HEK293T (cell line): ENCODE data around the gene PERP.

Source experiments
- ARNT ChIP-seq: fragments of 450-650 bp; IDR thresholded peaks from 2 replicates; pipeline ENCODE4 v1.6.1; 2017; ENCODE audit warnings: mild to moderate bottlenecking
- ELF4 ChIP-seq: fragments of 450-650 bp; IDR thresholded peaks from 2 replicates; pipeline ENCODE4 v1.6.1; 2017; ENCODE audit warnings: antibody characterized with exemption
- FOXA1 ChIP-seq: fragments of 450-650 bp; IDR thresholded peaks from 2 replicates; pipeline ENCODE4 v1.6.1; 2016; ENCODE audit warnings: mild to moderate bottlenecking
- FOXK2 ChIP-seq: fragments of 450-650 bp; IDR thresholded peaks from 2 replicates; pipeline ENCODE4 v1.6.1; 2016; ENCODE audit warnings: mild to moderate bottlenecking
- FOXM1 ChIP-seq: fragments of 450-650 bp; IDR thresholded peaks from 2 replicates; pipeline ENCODE4 v1.6.1; 2017; ENCODE audit warnings: mild to moderate bottlenecking, borderline replicate concordance
- HDGF ChIP-seq: fragments of 450-650 bp; IDR thresholded peaks from 2 replicates; pipeline ENCODE4 v1.6.1; 2017; ENCODE audit warnings: antibody characterized with exemption, borderline replicate concordance
- L3MBTL2 ChIP-seq: fragments of 450-650 bp; conservative IDR thresholded peaks from 2 replicates; pipeline ENCODE4 v1.6.1; 2016; ENCODE audit warnings: mild to moderate bottlenecking
- PKNOX1 ChIP-seq: fragments of 450-650 bp; IDR thresholded peaks from 2 replicates; pipeline ENCODE4 v1.6.1; 2016
- SP1 ChIP-seq: fragments of 450-650 bp; IDR thresholded peaks from 2 replicates; pipeline ENCODE4 v1.6.1; 2017
- SUZ12 ChIP-seq: fragments of 450-650 bp; IDR thresholded peaks from 2 replicates; pipeline ENCODE4 v1.6.1; 2016; ENCODE audit warnings: mild to moderate bottlenecking
- TARDBP ChIP-seq: fragments of 450-650 bp; IDR thresholded peaks from 2 replicates; pipeline ENCODE4 v1.6.1; 2016
- ZNF384 ChIP-seq: fragments of 450-650 bp; IDR thresholded peaks from 2 replicates; pipeline ENCODE4 v1.6.1; 2016

GRCh38 chr6:138128096-138128495 lies 20.9 kb upstream of the PERP start:
- TF ChIP-seq SP1 (no peak), HDGF (no peak), TARDBP (no peak), SUZ12 (no peak), L3MBTL2 (no peak), FOXM1 (no peak), ZNF384 (no peak), ELF4 (no peak), PKNOX1 (no peak), ARNT (no peak), FOXA1 (no peak), FOXK2 (no peak)
